Germinal center (tissue), 1 donor: ENCODE measurements around the gene PIAS1.
"Not testable (repeated sequence)": the region's sequence is repeated elsewhere in the genome, so short reads cannot be mapped to it uniquely, and the experiment has no call there.

Experiments used
- DNase-seq: peaks from one replicate; pipeline ENCODE4 v3.0.0; 2012; ENCODE audit warnings: mixed read lengths, low spot score

Gene PIAS1

DNA sequence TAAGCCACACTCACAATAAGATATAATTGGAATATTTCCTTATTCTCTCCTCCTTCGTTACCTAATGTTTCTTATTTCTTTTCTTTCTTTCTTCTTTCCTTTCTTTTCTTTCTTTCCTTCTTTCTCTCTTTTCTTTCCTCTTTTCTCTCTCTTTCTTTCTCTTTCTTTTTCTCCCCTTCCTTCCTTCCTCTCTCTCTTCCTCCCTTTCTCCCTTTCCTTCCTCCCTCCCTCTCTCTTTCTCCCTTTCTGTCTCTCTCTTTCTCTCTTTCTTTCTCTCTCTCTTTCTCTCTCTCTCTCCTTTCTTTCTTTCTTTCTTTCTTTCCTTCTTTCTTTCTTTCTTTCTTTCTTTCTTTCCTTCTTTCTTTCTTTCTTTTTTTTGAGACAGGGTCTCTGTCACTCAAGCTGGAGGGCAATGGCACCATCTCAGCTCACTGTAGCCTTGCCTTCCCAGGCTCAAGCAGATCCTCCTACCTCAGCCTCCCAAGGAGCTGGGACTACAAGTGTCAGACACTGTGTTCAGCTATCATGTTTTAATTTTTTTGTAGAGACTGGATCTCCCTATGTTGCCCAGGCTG lies 19.3 kb upstream of the PIAS1 start:
- DNase-seq: no peak

DNA sequence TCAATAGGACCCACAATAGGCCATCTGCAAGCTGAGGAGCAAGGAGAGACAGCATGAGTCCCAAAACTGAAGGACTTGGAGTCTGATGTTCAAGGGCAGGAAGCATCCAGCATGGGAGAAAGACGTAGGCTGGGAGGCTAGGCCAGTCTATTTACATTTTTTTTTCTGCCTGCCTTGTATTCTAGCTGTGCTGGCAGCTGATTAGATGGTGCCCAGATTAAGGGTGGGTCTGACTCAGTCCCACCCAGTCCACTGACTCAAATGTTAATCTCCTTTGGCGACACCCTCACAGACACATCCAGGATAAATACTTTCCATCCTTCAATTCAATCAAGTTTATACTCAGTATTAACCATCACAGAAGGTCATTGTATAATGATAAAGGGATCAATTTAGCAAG lies 15.9 kb upstream of the PIAS1 start:
- DNase-seq: no peak

DNA sequence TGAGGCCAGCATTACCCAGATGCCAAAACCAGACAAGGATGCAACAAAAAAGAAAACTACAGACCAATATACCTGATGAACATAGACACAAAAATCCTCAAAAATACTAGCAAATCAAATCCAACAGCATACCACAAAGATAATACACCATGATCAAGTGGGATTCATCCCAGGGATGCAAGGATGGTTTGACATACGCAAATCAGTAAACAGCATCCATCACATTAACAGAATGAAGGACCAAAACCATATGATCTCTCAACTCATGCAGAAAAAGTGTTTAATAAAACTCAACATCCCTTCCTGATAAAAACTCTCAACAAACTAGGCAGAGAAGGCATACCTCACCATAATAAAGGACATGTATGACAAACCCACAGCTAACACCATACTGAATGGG lies 14.0 kb upstream of the PIAS1 start:
- no peak for DNase-seq

DNA sequence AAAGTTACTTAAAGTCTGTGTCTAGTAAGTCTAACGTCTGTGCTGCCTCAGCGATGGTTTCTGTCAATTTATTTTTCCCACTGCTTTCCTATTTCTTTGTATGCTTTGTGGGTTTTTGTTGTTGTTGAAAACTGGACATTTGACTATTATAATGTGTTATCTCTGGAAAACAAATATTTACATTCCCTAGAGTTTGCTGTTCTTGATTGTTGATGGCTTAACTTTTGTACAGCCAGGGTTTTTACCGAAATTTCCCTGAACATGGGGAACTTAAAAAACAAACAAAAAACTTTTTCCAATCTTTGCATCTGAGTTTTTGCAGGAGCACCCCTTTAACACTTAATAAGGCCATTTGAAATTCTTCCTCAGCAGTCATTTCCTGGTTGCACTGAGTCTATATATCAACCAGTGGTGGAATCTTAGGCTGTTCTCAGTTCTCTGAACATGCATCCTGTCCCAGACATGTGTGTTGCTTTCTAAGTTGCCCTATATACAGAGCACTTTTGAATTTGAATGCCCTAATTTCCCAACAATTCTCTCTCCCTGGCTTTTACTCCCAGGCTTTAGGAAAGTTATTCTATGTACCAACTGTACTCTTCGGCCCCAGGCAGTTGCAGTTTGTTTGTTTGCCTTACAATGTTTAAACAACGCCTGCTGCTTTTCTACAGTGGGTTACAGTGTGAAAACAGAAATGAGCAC lies 11.8 kb upstream of the PIAS1 start:
- no peak for DNase-seq

DNA sequence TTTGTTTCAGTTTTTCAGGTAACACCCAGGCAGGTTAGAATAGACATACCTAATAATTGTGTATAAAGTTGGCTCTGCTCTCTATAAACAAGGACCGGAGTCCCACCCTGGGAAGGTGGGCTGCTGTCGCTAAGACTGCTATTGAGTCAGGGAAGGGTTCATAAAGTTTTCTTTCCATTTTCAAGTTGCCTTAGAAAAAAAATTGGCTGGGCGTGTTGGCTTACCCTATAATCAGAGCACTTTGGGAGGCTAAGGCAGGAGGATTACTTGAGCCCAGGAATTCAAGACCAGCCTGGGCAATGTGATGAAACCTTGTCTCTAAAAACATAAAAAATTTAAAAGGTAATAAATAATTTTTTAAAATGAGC lies 11.3 kb upstream of the PIAS1 start:
- no peak for DNase-seq

DNA sequence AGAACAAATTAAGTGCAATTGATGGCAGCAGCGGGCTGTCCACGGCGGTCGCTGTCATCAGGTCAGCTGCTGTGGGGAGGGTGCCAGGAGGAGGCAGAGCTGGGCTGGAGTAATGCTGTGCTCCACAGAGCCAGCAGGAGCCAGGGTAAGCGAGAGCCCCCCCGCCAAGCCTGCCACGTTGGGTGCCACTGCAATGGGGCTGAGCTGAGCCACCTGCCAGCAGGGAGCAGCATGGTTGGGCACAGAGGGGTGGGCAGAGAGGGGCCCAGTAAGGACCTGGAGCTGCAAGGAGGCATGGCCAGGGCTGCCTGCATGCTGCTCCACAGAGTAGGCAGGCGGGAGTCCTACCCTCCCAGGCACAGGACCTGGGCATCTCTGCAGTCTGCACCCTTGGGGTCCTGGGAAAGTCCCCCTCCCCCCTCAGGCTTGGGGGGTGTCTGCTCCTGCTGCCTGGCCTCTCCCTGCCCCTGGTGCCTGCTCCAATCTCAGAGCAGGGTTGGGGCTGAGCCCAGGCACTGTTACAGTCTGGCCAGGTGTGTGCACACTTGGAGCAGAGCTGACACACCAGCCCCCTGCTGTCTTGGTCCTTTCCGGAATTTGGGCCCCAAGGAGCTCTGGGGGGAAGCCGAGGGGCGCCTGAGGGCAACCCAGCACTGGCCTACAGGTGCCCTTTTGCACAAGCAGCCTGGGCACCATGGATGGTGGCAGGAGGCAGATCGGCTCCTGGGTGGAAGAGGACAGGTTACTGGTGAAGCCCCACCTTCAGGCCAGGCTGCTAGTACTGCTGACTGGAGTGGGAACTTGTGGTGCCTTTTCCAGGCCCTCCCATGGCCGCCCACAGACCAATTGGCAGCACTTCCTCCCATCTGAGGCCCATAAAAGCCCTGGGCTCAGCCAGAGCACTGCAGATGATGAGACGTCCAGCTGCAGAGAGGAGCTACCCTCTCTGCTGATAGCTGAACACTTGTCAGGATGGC lies 8.5 kb upstream of the PIAS1 start:
- no peak for DNase-seq

DNA sequence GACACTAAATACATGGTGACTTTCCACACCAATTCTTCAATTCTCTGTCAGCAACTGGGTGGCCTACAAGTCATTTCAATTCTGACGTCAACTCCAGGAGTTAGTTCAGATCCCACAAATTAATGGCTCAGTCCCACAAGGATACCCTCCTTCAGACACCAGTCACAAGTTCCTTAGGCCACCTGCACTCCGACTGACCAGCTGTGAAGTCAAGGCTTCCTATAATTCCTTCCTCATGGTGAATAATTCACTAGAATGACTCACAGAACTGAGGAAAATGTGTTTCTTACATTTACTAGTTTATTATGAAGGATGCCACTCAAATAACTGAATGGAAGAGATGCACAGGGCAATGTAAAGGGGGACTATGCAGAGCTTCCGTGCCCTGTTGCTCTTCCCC lies 6.3 kb upstream of the PIAS1 start:
- DNase-seq: no peak

DNA sequence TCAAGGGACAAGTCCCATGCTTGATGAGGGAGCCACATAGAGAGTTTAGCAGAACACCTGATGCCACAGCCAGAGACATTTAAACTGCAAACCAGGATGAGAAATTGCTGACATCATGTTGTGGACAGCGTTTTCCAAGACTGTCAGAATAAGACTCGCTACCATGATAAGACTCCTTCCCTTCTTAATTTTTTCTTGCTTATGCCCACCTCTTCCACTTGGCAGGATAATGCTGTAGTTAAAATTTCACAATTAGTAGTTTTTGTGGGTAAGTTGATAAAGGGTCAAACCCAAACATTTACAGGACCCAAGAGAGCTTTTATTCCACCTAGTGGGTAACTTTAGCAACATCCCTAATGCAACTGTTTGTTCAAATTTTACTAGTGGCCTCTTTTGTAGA lies 3.0 kb upstream of the PIAS1 start:
- no peak for DNase-seq

DNA sequence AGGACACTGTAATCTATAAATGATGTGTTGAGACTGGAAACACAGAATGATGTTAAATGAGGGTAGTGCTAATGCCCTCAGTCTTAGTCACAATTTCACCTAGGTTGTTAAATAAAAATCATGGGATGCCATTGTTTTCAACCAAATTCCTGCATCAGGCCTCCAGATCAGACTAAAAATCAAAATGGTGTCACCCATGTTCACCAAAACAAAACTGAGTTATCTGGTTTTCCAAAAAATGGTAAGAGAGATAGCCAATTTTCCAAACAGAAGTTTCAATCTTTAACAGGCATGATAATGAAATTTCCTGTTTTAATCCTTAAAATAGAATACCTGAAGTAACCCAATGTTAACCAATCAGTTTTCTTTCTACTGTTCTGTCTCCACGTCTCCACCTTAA lies 2.2 kb upstream of the PIAS1 start:
- DNase-seq: no peak

DNA sequence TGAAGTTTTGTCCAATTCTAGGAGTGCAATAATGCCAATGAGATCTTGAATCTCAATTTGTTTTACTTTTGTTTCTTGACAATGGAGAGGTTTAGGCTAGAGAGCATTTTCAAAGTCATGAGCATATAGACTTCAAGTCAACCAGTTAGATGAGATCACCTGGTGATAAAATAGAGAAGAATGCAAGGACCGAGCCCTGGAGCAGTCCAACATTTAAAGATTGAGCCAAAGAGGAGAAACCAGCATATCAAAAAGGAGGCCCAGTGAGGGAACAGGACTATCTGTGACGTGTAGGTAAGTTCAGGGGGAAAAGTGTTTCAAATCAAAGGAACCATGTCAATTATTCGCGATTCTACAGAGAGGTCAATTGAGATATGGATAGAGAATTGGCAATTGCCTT lies 1.7 kb upstream of the PIAS1 start:
- DNase-seq: no peak

DNA sequence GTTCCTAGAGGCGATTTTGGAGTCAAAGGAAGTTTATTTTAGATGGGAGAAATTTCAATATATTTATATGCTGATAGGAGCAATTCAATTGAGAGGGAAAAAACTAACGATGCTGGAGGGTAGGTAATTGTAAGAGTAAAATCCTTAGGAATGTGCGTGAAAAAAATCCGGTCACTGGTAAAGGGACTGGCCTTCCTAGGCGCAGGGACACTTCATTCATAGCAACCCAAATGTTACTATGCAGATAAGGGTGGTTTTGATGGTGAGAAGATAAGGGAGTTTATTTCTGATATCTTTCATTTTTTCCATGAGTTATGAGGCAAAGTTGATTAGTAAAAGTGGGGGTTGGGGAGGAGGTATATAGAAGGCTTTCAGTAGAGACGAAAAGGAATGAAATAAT lies 1.1 kb upstream of the PIAS1 start:
- DNase-seq: no peak

DNA sequence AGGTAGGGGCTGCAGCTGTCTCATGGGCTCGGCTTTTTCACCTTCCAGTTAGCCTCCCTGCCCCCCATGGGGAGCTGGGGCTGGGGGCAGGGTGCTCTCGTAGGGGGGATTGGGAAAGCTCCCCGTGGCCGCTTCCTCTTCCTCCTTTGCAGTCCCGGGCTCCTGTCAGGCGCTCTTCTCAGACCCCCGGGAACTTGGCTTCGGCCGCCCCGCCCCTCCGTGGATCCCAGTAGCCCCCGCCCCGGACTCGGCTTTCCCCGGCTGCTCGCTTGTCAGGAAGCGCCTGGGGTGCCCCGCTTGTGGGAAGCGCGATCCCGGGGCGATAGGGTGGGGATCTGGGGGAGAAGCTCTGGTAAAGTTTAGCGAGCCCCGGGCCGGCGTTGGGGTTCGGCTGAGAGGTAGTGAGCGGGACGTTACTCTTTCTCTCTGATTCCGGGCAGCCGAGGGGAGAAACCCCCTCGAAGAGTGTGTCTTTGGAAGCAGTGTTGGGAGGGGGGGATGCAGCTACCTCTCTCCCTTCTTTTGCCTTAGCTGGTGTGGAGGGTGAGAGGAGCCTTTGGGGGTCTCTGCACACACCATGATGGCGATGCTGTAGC lies 611 bp downstream of the PIAS1 start:
- DNase-seq: peak; percentile 77

DNA sequence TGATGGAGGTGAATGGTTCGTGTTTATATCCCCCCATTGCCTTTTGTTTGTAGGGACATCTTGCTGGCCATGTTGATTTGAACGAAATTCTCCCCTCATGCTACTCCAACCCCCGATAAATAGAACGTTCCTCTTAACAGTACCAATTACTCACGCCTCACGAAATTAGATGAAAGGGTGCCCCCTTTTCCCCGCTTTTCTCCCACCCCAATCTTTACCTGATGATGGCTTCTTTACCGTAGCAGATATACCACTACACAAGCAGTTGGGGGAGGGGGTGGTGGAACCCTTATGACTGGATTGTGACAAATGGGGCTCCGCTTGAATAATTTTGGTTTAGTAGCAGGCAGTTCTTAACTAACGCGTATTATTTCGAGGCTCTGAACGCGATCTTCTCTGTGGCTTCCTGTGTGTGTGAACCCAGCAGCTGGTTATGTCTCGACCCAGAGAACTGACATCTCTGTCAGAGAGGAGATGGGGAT lies 1.1 kb downstream of the PIAS1 start:
- DNase-seq: peak; percentile 54

DNA sequence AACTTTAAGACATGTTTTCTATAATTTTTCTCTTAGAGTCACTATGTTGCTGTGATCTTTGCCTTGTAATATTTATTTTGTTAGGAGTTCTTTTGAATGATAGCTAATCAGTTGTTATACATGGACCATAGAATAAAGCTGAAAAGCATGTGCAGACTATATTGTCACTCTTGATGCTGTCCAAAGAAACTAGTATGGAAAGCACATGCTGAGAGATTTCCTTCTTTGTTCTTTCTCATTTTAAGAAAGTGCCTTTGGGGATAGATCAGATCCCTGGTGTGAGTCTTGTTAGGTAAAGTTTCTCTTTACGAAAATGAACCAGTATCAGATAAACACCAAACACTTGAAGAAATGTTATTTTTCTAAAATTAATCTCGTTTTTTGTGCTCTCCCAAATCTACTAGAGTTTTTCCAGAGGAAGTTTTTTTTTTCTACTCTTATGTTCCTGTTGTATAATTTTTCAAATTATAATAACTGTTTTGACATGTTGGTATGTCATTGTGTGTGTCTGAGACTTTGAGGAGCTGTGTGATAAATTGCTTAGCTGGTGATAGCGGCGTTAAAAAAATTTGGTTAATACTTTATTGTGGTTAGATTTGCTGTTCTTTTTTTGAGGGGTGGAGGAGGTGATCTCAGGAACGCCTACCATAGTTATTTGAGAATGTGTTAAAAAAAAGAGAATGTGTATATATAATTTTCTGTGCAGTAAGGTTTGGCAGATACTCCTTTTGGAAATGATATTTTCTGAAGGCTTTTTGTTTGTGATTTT lies 2.2 kb downstream of the PIAS1 start:
- no peak for DNase-seq

DNA sequence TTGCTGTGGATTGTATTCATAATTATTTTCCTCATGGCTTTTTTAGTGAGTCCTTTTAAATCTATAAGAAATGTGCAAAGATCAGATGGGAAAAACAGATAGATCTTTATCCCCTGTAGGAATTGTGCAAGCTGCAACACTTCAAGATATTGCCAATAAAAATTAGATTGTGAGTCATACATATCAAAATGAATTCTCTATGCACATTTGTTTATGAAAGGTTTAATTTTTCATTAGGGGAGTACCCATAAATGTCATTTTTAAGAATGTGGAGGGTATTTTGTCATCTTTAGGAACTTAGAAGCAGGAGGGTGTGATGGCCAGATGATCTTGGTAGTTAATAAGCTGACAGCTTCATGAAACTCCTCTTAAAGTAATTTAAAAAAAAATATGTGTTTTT lies 2.9 kb downstream of the PIAS1 start:
- no peak for DNase-seq

DNA sequence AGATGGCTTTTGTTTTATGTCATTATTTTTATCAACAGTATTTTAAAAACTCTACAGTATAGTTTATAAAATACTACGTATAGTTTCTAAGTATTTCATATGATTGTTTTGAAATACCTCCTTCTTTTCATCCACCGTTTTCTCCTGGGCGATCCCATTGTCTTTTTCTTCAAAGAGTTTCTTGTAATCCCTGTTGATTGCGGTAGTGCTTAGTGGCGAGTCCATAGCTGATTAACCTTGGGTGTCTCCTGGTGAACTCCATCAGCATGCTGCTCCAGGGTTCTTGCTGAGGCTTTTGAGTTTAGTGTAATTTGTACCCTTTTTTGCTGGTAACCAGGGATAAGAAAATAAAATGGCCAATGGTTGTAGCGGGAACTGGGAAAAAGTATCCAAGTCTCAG lies 3.6 kb downstream of the PIAS1 start:
- no peak for DNase-seq

DNA sequence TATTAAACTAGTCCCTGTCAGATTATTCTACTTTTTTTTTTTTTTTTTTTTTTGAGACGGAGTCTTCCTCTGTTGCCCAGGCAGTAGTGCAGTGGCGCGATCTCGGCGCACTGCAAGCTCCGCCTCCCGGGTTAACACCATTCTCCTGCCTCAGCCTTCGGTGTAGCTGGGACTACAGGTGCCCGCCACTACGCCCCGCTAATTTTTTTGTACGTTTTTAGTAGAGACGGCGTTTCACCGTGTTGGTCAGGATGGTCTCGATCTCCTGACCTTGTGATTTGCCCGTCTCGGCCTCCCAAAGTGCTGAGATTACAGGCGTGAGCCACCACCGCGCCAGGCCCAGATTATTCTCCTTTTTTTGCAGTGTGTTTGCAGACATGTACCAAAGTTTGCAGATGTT lies 4.9 kb downstream of the PIAS1 start:
- not testable (repeated sequence) for DNase-seq

DNA sequence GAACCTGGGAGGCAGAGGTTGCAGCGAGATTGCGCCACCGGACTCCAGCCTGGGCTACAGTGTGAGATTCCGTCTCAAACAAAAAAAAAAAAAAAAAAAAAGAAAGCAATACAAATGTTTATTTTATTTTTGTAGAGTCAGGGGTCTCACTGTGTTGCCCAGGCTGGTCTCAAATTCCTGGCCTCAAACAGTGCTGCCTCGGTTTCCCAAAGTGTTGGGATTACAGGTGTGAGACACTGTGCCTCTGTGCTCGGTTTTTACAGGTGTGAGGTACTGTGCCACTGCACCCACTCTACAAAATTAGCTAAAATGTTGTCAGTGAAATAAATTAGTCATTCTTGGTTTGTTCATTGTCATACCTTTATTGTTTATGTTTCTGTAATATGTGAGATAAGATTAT lies 5.5 kb downstream of the PIAS1 start:
- no peak for DNase-seq

DNA sequence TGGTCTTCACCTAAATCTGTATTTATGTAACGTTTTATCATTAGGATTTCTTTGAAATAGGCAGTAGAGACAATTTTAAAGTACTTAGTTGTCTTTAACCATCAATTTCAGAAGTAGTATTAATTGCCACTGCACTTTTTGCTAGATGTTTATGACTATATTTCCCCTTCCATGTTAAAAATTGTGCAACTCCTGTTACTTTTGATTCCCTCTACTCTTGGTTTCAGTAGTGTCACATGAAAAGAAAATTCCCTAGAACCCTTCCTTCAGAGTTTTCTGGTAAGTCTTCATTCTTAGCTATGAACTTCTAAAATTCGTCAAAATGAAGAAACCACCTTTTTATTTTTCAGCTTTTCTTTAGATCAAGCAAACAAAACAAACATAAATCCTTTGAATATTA lies 7.1 kb downstream of the PIAS1 start:
- DNase-seq: no peak

DNA sequence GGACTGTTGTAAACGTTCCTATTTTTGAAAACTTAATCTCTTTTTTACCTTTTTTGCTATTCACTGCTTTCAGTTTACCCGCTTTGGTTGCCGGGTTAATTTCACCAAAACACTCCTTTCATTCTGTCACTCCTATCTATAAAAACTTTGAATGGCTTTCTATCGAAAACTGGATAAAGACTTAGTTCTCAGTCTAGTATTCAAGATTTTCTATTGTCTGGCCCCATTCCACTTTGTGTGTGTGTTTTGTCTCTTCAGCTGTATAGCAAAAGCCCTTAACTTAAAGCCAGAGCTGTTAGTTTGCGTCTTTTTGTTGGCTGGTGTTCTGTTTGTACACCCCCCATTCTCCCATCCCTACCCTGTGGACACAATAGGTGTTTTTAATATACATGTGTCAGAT lies 7.5 kb downstream of the PIAS1 start:
- no peak for DNase-seq

DNA sequence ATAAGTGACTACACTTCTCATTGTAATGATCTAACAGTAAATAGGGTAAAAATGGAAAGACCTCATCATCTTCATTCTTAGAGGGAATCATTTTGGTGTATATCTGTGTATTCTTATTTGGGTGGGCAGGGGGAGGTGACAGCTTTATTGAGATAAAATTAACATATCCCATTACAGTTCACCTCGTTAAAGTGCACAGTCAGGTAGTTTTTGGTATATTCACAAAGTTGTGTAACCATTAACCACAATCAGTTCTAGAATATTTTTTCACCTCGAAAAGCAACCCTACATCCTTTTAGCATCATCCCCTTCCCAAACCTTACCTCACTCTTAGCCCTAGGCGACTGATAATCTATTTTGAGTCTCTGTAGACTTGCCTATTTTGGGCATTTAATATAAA lies 8.1 kb downstream of the PIAS1 start:
- DNase-seq: no peak

DNA sequence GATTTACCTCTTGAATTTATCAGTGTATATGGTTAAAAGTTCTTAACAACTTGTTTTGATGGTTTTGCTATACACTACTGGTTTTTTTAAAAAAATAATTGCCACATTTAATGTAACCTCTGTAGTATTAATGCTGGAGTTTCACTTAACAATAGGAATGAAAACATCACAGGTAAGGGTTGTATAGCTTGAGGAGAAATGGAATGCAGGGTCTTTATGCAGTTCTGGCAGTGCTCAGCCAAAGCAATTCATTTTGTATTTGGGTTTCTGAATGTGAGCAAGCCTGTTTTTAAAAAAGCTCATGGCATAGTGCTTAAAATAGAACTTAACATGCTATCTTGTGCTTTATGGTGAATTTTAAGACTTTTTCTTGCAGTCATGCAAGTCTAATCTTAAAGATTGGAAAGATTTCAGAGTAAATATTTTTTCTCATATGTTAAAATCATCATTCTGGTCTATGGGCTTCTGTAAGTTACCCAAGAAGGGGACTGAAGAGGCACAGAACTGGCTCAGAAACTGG lies 8.9 kb downstream of the PIAS1 start:
- no peak for DNase-seq
